Suprapubic skin (tissue), 4 donors: ENCODE measurements around the gene CAMSAP3.

Experiments used
- EP300 ChIP-seq: sonication (generic); formaldehyde crosslinking; IDR thresholded peaks from one replicate; pipeline ENCODE4 v1.6.1; 2017; ENCODE audit warnings: antibody characterized with exemption
- POLR2A ChIP-seq, 2 donors: fragments of 450-650 bp; IDR thresholded peaks; one replicate each; pipeline ENCODE4 v1.6.1; 2017; ENCODE audit warnings: antibody characterized with exemption in 2 of 2, mild to moderate bottlenecking in 2 of 2, moderate library complexity in 2 of 2
- POLR2AphosphoS5 ChIP-seq, 3 donors: sonication (generic); formaldehyde crosslinking; IDR thresholded peaks; one replicate each; pipeline ENCODE4 v1.6.1; 2017; ENCODE audit warnings: antibody characterized with exemption in 3 of 3
- TF ChIP-seq, protein P1 (sequence below), 2 donors: fragments of 200-600 bp in 1 of 2; fragments of 450-650 bp in 1 of 2; sonication (generic) in 1 of 2; IDR thresholded peaks; one replicate each; pipeline ENCODE4 v1.5.1; 2016 to 2019; ENCODE audit warnings: antibody characterized with exemption in 2 of 2, mild to moderate bottlenecking in 1 of 2, moderate library complexity in 1 of 2

DNA sequence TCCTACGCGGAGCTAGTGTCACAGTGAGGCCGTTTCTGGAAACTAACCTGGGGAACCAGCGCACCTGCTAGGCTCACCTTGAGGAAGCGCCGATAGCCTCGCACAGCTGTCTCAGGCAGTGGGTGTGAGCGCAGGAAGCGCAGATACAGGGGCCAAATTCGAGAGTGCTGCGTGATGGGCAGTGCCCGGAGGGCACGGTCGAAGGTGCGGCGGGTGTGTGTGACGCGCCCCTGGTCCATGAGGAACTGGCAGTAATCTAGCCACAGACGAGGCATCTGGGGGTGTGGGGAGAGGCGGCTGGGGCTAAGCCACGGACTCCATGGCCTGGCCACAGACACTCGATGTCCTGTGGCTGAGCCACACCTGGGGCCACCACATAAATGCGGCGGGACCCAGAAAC is 31.5 kb downstream of the CAMSAP3 start:
- TF ChIP-seq, protein P1, sequence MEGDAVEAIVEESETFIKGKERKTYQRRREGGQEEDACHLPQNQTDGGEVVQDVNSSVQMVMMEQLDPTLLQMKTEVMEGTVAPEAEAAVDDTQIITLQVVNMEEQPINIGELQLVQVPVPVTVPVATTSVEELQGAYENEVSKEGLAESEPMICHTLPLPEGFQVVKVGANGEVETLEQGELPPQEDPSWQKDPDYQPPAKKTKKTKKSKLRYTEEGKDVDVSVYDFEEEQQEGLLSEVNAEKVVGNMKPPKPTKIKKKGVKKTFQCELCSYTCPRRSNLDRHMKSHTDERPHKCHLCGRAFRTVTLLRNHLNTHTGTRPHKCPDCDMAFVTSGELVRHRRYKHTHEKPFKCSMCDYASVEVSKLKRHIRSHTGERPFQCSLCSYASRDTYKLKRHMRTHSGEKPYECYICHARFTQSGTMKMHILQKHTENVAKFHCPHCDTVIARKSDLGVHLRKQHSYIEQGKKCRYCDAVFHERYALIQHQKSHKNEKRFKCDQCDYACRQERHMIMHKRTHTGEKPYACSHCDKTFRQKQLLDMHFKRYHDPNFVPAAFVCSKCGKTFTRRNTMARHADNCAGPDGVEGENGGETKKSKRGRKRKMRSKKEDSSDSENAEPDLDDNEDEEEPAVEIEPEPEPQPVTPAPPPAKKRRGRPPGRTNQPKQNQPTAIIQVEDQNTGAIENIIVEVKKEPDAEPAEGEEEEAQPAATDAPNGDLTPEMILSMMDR (IDR thresholded peaks at IDR 0.05): no peak
- TF ChIP-seq POLR2A (IDR thresholded peaks at IDR 0.05) (no peak), POLR2AphosphoS5 (IDR thresholded peaks at IDR 0.05) (no peak), EP300 (no peak)
